ENCODE measurements around the gene KLHL24.

- TF ChIP-seq CTCF (IDR thresholded peaks at IDR 0.05; ENCODE audit: low read depth, low read length) (no peak), MYC (IDR thresholded peaks at IDR 0.05; ENCODE audit: low read depth, low read length) (no peak)
Measured at GRCh38 chr3:183710231-183710630, 74.8 kb downstream of the KLHL24 start.

Data from NB4 (cell line).